MG63 (cell line): ENCODE data around the gene EPHA6. TPM values are rescaled to one million over a fixed set of nuclear protein-coding genes. Genes with fewer than 3 reads are reported as not detected.

Source experiments
- DNase-seq: peaks from one replicate; pipeline ENCODE4 v3.0.0-alpha.2; 2020
- H3K27me3 ChIP-seq: fragments of 250-450 bp; sonication (Bioruptor Pico); 2 replicates; pipeline ENCODE4 v1.5.1; 2020; ENCODE audit warnings: mild to moderate bottlenecking, moderate library complexity
- H3K36me3 ChIP-seq: fragments of 250-450 bp; sonication (Bioruptor Pico); 2 replicates; pipeline ENCODE4 v1.5.1; 2020; ENCODE audit warnings: mild to moderate bottlenecking, moderate library complexity
- H3K4me3 ChIP-seq: fragments of 250-450 bp; sonication (Bioruptor Pico); 2 replicates; pipeline ENCODE4 v1.5.1; 2020; ENCODE audit warnings: mild to moderate bottlenecking, moderate library complexity
- H3K9me3 ChIP-seq: fragments of 250-450 bp; sonication (Bioruptor Pico); 2 replicates; pipeline ENCODE4 v1.5.1; 2020; ENCODE audit warnings: mild to moderate bottlenecking, moderate library complexity
- total RNA-seq: library from RNA; depleted of rRNA; stranded (reverse); fragments of >200 nt; shearing (Covaris generic); gene quantifications from 2 replicates; pipeline ENCODE4 v1.2.3, GENCODE V29; 2014; ENCODE audit warnings: low replicate concordance

Gene EPHA6
- total RNA-seq, 1 experiment from 2014 or later = 0.30 TPM

DNA sequence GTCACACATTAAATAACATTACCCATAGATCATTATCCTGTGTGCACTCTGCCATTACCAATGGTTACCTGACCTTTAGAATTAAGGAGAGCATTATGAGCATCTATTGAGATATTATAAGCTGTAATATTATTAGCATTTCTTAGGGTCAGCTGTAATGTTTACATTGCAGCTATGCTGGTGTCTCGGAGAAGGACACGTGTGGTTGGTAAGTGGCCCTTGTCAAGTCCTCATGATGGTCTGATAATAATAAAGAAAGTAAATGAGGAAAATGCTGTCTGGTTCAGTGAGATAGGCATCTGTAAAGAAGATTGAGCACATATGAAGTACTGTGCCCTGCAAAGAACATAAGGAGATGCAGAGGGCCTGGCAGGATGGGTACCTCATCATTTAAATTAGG is 878.4 kb downstream of the EPHA6 start:
- H3K4me3 ChIP-seq = no peak overlapping the region
- no peaks in the 10 kb centered on the region for H3K36me3 ChIP-seq
- DNase-seq = no peak
- no peaks in the 10 kb centered on the region for H3K27me3 ChIP-seq
- H3K9me3 ChIP-seq = no peaks in the 10 kb centered on the region

GRCh38 chr3:97694876-97695275 is 880.5 kb downstream of the EPHA6 start:
- Histone ChIP-seq H3K9me3 (no peaks in the 10 kb centered on the region), H3K36me3 (no peaks in the 10 kb centered on the region), H3K4me3 (no peak overlapping the region), H3K27me3 (no peaks in the 10 kb centered on the region)
- DNase-seq = no peak

DNA sequence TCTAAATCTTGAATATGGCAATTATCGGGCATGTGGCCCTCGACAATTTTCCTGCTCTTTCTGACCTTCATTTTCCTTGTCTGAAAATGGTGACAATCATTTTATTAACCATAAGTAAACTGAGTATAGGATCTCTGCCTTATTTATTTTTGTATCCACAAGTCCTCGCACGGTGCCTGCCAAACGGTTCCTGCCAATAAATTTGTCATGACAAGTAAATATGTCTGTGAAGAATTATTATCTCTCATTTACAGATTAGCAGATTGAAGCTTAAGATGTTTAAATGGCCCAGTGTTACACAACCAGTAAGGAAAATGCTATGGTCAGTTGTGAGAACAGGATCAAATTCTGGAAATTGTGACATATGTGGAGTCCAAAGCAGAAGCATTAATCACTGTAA is 884.3 kb downstream of the EPHA6 start:
- Histone ChIP-seq H3K36me3 (no peaks in the 10 kb centered on the region), H3K4me3 (no peak overlapping the region), H3K27me3 (0 out of 2 replicates have a peak, but pooled peaks cover 2% of the 10 kb centered on the region), H3K9me3 (no peaks in the 10 kb centered on the region)
- DNase-seq = no peak

DNA sequence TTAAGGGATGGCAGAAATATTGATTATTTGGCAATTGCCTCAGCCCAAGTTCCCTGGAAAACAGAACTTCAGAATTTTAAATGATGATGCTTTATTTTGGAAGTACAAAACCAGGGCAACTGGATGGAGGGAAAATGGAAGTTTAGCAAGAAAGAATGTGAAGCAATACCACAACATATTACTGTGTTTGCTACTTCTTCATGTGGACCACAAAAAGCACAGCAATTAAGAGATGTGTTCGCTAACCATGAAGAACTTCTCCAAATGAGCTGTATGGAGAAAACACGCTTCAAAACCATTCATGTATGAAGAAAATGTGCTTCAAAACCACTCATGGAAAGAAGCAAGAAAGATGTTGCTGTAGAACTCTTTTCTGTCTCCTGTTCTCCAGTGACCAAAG is 885.5 kb downstream of the EPHA6 start:
- DNase-seq = no peak
- Histone ChIP-seq H3K27me3 (0 out of 2 replicates have a peak, but pooled peaks cover 2% of the 10 kb centered on the region), H3K36me3 (no peaks in the 10 kb centered on the region), H3K9me3 (no peaks in the 10 kb centered on the region), H3K4me3 (no peak overlapping the region)

- Histone ChIP-seq H3K36me3 (no peaks in the 10 kb centered on the region), H3K4me3 (no peak overlapping the region), H3K27me3 (0 out of 2 replicates have a peak, but pooled peaks cover 2% of the 10 kb centered on the region), H3K9me3 (no peaks in the 10 kb centered on the region)
- no peak for DNase-seq
Observed at GRCh38 chr3:97705764-97706163, 891.4 kb downstream of the EPHA6 start.

- Histone ChIP-seq H3K36me3 (no peaks in the 10 kb centered on the region), H3K27me3 (0 out of 2 replicates have a peak, but pooled peaks cover 2% of the 10 kb centered on the region), H3K4me3 (no peak overlapping the region), H3K9me3 (no peaks in the 10 kb centered on the region)
- DNase-seq = no peak
Observed at GRCh38 chr3:97706226-97706625, 891.8 kb downstream of the EPHA6 start.

DNA sequence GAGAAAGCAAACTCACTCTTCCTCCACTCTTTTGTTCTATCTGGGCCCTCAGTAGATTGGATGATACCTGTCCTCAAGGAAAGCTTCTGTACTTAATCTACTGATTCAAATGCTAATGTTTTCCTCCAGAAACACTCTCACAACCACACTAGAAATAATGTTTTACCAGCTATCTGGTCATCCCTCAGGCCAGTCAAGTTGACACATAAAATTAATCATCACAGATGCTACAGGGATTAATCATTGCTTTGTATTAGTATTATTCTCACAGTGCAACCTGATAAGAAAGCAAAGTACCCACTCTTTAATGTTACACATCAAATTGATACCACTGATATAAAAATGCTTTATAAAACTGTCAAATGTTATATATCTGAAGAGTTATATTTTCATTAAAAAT is 897.3 kb downstream of the EPHA6 start:
- Histone ChIP-seq H3K4me3 (no peak overlapping the region), H3K36me3 (no peaks in the 10 kb centered on the region), H3K27me3 (no peaks in the 10 kb centered on the region), H3K9me3 (no peaks in the 10 kb centered on the region)
- no peak for DNase-seq

DNA sequence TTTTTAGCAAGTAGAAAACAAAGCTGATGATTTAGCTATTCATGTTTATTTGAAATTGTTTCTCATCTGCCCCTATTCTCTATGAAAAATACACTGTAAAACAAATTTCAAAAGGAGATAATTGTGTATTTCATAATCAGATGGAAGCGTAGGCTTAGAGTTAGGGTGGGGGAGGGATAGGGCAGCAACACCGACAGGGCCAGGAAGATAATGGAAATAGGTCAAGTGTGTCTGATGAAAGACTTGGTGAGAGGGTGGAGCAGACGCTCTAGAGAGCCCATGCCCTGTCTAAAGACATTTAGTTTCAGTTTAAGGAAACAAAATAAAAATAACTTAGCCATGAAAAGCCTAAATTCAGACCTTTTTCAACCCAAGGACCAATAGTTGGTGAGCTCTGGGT is 898.5 kb downstream of the EPHA6 start:
- H3K4me3 ChIP-seq = no peak overlapping the region
- DNase-seq = no peak
- no peaks in the 10 kb centered on the region for H3K36me3 ChIP-seq
- no peaks in the 10 kb centered on the region for H3K9me3 ChIP-seq
- H3K27me3 ChIP-seq = no peaks in the 10 kb centered on the region

- Histone ChIP-seq H3K4me3 (no peak overlapping the region), H3K9me3 (no peaks in the 10 kb centered on the region), H3K36me3 (no peaks in the 10 kb centered on the region), H3K27me3 (no peaks in the 10 kb centered on the region)
- DNase-seq = no peak
Observed at GRCh38 chr3:97713634-97714033, 899.2 kb downstream of the EPHA6 start.

DNA sequence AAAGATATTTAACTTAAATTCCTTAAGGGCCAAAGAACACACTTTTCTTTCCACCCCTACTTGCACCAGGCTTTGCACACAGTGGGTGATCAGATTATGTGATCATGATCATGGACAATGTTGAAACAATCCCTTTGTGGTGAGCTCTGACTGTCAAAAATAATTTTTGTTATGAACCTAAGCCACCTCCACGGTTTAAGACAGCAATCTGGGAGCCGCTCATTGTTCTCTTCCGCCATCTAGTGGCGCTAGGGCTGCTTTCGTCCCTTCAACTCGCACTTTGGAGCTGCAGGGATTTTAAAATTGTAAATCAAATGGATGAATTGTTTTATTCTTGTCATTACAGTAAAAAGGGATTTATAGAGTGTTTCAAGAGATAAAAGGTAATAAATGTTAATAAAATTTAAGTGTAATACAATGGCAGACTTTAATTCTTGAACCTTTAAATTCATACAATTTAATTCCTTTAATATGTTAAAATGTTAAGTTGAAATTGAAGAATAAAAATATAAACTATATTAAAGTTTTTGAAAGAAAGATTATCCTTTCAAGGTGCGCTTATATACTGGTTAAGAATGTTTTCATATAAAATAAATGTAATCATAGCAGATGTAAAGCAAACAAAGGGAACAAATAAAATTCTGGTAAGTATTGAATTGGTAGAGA is 904.9 kb downstream of the EPHA6 start:
- peak; percentile 61 for DNase-seq
- no peaks in the 10 kb centered on the region for H3K27me3 ChIP-seq
- H3K4me3 ChIP-seq = no peak overlapping the region
- H3K36me3 ChIP-seq = no peaks in the 10 kb centered on the region
- no peaks in the 10 kb centered on the region for H3K9me3 ChIP-seq

GRCh38 chr3:97720417-97720816 is 906.0 kb downstream of the EPHA6 start:
- no peak for DNase-seq
- Histone ChIP-seq H3K27me3 (no peaks in the 10 kb centered on the region), H3K36me3 (no peaks in the 10 kb centered on the region), H3K4me3 (no peak overlapping the region), H3K9me3 (no peaks in the 10 kb centered on the region)

- Histone ChIP-seq H3K27me3 (no peaks in the 10 kb centered on the region), H3K4me3 (no peak overlapping the region), H3K36me3 (no peaks in the 10 kb centered on the region), H3K9me3 (no peaks in the 10 kb centered on the region)
- no peak for DNase-seq
Observed at GRCh38 chr3:97721446-97721845, 907.1 kb downstream of the EPHA6 start.

DNA sequence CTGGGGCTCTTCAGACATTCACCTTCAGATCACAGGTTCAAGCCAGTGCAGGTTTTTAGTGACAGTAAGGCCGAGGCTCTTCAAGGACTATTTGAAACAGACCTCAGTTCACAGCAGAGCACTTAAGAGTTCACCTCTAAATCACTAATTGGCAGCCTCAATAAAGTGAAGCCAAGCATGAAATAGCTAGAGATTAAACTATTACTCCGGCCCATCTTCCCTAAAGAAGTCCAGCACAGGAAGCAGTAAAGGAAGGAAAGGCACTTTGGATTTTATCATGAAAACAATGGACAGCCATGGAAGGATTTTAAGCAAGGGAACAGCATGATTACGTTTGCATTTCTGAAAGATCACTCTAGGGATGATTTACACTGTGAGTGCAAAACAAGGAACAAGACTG is 922.5 kb downstream of the EPHA6 start:
- Histone ChIP-seq H3K36me3 (no peaks in the 10 kb centered on the region), H3K4me3 (no peak overlapping the region), H3K27me3 (peaks cover 5% of the 10 kb centered on the region), H3K9me3 (no peaks in the 10 kb centered on the region)
- no peak for DNase-seq

DNA sequence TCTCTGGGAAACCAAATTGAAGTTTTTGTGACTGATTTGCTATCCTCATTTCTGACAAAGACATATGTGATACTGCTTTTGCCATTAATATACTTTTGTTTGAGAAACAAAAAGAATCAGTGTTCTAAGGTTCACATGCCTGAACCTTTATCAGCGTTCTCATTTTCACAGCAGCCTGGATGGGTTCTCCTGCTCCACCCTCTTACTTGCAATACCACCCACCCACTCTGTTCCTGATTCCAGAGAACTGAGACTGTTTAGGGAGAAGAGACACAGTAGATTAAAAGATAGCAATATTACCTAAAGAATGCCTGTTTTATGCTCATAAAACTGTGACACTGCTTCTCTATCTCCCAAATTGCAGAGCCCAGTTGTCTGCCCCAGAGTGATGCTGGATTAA is 924.4 kb downstream of the EPHA6 start:
- no peak for DNase-seq
- H3K36me3 ChIP-seq = no peaks in the 10 kb centered on the region
- no peaks in the 10 kb centered on the region for H3K9me3 ChIP-seq
- peaks cover 5% of the 10 kb centered on the region for H3K27me3 ChIP-seq
- no peak overlapping the region for H3K4me3 ChIP-seq

DNA sequence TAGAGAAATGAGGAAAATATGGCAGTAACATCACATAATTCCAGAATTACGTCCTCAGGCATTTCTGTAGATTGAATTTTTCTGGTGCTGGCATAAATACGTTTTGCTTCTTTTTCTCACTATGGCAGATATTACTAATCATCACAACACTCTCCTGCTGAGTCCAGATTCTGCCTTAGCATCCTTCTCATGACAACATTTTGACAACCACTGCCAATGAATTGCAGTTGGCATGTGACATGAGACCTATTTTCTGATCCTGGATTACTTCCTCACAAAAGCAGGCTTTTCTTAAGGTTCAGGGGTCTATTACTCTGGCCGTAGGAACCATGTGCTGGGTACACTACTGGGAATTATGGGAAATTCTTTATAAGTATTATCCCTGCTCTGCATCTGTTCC is 927.6 kb downstream of the EPHA6 start:
- H3K4me3 ChIP-seq = no peak overlapping the region
- H3K27me3 ChIP-seq = no peaks in the 10 kb centered on the region; the same call in 1 of the 2 replicates
- DNase-seq = no peak
- H3K36me3 ChIP-seq = no peaks in the 10 kb centered on the region
- H3K9me3 ChIP-seq = no peaks in the 10 kb centered on the region

DNA sequence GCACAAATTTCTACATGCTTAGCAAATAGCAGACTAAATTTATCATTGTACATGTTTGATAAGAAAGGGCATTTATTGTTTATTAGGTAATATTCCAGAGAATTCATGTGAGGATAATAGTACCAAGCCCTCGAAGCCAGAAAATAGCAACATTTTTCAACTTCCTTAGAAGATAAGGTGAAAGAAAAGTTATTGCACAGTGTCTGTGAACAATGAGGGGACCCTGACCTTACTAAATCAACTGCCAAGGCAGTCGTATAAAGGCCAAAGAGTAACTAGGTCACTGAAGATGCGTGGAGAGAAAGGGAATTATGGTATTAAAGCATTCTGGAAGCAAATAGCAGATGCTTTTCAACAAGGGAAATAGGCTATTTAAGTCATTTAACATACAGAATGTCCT is 929.9 kb downstream of the EPHA6 start:
- DNase-seq = no peak
- no peak overlapping the region for H3K4me3 ChIP-seq
- H3K27me3 ChIP-seq = no peaks in the 10 kb centered on the region; the same call in 1 of the 2 replicates
- H3K36me3 ChIP-seq = no peaks in the 10 kb centered on the region
- H3K9me3 ChIP-seq = no peaks in the 10 kb centered on the region

- Histone ChIP-seq H3K9me3 (no peaks in the 10 kb centered on the region), H3K36me3 (no peaks in the 10 kb centered on the region), H3K4me3 (peak overlapping the region; percentile 83), H3K27me3 (no peaks in the 10 kb centered on the region)
- no peak for DNase-seq
Observed at GRCh38 chr3:97763586-97764406, 949.4 kb downstream of the EPHA6 start.
